Frontal cortex (tissue), 4 donors: Measurements from ENCODE around the gene MARCHF5. TPM values are rescaled to one million over a fixed set of nuclear protein-coding genes. Genes with fewer than 3 reads are reported as not detected.
"Not testable (repeated sequence)": the region's sequence is repeated elsewhere in the genome, so short reads cannot be mapped to it uniquely, and the experiment has no call there.

Source experiments
- DNase-seq, 2 donors: peaks; one replicate each; pipeline ENCODE4 v3.0.0; 2012; ENCODE audit warnings: low spot score in 2 of 2
- FAIRE-seq: peaks from 2 replicates; lab custom pipeline; 2012; peaks lifted over from hg19 to GRCh38; lab: Jason Lieb, UNC
- total RNA-seq: library from RNA; depleted of rRNA; stranded (reverse); fragments of >200 nt; gene quantifications from one replicate; pipeline ENCODE4 v1.2.3, GENCODE V29; 2014
- donor health status: control.
- donor health status: control.
- donor health status: control.

The MARCHF5 gene
- total RNA-seq, 1 donor from 2014 or later: 20.4 TPM

DNA sequence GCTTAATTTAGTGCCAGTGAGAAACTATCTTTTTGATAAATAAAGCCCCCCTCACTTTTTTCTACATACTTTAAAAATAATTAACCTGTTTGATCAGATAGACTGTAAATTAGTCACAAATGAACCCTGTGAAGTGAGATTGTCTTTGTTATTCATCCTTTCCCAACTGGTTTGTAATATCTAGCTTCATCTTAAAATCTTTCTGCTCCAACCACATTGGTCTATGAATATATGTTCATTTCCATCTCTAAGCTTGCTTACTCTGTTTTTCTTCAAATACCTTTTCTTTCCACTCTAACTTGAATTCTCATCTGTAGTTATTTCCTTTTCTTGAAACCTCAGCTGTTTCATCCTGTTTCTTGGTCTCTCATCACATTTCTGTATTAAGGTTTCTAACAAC is 12.1 kb downstream of the MARCHF5 start:
- DNase-seq (no peak), FAIRE-seq (no peak)

DNA sequence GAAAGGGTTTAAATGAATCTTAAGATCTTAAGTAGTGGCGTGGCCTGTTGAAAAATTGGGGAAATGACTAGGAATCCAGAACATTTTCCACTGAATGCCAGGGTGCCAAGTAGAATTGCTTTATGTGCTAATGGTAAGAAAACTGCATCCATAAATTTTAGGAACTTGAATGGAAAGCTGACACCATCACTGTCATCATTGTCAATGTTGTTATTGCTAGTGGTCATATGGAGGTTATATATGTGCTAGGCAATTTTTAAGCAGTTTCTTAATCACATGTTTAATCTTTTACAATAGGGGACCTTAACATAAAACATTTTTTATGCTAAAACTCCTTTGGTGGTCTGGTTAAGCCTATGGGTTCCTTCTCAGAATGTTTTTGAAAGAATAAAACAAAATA is 13.1 kb downstream of the MARCHF5 start:
- DNase-seq: no peak
- FAIRE-seq: no peak

DNA sequence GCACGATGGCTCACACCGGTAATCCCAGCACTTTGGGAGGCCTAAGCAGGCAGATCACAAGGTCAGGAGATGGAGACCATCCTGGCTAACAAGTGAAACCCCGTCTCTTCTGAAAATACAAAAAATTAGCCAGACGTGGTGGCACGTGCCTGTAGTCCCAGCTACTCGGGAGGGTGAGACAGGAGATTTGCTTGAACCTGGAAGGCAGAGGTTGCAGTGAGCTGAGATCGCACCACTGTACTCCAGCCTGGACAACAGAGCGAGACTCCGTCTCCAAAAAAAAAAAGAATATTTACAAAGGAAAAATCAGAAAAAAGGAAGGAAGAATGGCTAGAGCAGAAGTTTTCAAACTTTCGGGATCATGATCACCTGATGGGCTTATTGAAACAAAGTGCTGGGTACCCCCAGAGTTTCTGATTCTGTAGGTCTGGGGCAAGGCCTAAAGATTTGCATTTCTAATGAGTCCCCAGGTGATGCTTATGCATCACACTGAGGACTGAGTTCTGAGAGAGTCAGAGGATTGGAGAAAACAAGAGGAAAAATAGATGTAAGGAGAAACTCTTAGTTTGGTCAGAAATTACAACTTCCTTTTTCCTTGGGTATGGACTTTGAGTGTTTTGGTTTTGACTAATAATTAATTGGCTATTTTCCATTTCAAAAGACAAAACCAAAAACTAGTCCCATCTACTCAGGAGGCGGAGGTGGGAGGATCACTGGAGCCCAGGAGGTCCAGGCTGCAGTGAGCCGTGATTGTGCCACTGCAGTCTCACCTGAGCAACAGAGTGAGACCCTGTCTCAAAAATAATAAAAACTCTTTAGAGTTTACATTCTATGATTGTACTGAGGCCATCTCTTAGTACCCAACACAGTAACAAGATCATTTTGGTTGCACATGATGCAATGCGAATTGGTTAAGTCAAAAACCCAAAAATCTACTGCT is 14.4 kb downstream of the MARCHF5 start:
- DNase-seq (no peak), FAIRE-seq (no peak)

DNA sequence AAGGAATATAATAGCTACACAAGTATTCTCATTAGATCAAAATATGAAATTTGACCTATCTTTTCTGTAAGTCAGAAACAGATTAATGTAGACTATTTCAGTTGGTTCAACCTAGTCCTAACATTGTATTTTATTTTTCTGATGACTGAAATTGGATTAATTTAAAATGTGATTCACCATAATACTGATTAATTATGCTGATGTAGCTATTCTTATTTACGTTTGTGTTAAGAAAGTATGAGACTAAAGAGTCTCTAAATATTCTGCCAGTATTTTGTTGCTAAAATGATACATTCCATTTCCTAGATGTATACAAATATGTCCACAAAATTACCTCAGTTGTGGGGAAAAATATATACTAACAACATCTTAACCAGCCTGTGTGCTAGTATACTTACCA is 18.3 kb downstream of the MARCHF5 start:
- DNase-seq: no peak
- FAIRE-seq: no peak

DNA sequence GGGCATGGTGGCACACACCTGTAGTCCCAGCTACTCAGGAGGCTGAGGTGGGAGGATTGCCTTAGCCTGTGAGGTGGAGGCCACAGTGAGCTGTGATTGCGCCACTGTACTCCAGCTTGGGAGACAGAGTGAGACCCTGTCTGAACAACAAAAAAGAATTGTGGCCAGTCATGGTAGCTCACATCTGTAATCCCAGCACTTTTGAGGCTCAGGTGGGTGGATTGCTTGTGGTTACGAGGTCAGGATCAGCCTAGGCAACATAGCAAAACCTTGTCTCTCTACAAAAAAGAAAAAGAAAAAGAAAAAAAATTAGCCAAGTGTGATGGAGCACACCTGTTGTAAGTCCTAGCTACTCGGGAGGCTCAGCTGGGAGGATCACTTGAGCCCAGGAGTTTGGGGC is 22.8 kb downstream of the MARCHF5 start:
- FAIRE-seq (no peak), DNase-seq (no peak)

DNA sequence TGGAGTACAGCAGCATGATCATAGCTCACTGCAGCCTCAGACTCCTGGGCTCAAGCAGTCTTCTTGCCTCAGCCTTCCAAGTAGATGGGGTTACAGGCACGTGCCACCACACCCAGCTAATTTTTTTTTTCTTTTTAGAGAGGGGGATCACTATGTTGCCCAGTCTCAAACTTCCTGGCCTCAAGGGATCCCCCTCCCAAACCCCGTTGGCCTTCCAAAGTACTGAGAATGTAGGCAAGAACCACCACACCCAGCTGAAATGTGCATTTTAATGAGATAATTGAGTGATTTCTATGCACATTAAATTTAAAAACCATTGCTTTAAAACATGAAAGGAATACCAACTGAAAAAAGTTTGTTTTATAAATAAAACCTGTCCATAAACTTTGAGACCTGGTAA is 25.6 kb downstream of the MARCHF5 start:
- FAIRE-seq (no peak), DNase-seq (no peak)

DNA sequence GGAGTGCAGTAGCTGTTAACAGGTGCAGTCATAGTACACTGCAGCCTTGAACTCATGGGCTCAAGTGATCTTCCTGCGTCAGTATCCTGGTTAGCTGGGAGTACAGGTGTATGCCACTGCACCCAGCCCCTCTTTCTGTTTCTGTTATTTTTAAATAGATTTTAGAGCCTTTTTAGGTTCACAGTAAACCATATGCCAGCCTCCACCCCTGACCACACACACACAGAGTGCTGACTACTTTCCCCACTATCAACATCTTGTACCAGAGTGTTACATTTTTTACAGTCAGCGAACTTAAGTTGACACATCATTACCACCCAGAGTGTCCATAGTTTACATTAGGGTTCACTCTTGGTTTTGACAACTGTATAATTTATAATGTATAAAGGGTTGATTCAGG is 32.1 kb downstream of the MARCHF5 start:
- FAIRE-seq (no peak), DNase-seq (no peak)

DNA sequence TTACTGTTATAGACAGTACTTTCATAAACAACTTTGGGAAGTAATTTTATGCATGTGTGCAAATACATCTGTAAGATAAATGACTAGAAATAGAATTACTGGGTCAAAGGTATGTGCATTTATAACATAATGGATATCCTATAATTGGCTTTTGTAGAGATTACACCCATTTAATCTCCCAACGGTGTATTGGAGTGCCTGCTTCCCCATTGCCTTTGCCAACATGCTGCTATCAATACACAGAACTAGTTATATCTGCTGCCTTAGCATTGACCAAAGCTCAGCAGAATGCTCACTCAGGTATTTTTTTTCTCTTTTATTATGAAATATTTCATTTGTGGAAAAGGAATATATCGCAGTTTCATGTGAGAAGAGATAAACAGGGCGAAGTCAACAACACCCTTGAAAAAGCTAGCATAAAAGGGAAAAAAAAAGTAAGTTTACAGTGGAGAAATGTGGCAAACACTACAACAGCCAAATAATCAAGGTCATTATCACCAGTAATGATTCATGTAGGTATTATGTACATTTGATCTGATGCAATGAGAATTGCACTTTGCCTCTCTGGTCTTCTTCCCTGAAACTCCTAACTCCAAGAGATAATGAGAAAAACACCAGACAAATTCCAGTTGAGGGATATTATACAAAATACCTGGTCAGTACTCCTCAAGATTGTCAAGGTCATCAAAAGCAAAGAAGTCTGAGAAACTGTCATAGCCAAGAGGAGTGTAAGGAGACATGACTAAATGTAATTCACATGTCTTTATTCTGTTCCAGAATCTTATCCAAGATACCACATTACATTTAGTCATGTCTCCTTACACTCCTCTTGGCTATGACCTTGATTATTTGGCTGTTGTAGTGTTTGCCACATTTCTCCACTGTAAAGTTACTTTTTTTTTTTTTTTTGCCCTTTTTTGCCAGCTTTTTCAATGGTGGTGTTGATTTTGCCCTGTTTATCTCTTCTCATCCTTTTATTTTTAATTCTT is 36.8 kb downstream of the MARCHF5 start:
- no peak for FAIRE-seq
- no peak for DNase-seq

DNA sequence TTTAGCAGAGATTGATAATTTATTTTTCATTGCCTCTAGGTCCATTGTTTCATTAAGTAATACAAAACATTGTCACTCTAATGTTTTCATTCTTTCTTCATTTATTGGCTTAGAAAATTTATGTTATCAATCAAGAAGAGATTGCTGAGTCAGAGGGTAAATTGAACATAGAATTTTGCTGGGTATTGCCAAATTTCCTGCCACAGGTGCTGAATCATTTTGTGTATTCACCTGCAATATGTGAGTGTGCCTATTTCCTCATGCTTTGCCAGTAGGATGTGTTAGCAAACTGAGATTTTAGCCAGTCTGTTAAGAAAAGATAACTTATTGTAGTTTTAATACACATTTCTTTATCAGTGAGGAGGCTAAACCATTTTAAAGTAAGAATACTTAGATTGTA is 38.0 kb downstream of the MARCHF5 start:
- no peak for FAIRE-seq
- DNase-seq: no peak

DNA sequence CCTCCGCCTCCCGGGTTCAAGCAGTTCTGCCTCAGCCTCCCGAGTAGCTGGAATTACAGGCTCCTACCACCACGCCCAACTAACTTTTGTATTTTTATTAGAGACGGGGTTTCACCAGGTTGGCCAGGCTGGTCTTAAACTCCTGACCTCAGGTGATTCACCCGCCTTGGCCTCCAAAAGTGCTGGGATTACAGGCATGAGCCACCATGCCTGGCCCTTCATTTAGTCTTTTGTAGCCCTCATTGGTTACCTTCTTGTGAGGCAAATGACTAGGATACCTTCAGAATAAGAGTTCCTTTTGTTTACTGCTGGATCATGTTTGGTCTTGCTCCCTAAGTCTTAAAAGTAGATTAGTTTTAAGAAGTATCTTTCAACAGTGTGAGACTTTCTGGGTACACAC is 39.0 kb downstream of the MARCHF5 start:
- FAIRE-seq, DNase-seq: not testable (repeated sequence)

DNA sequence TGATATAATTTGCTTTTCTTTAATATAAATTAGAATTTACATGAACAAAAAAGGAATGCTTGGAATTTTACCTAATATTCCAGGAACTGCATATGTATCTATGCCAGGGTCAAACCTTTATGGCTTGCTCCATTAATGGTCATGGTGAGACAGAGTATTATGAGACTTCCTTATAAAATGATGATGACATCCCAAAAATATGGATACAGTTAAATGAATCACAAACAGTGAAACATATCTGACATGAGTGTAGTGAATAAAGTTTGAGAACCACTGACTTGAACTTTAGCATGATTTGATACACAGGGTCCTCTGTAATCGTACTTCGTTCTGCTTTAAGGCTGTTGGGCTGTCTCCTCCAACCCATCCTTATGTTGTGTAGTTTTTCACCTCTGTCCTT is 51.8 kb downstream of the MARCHF5 start:
- DNase-seq (no peak), FAIRE-seq (no peak)

DNA sequence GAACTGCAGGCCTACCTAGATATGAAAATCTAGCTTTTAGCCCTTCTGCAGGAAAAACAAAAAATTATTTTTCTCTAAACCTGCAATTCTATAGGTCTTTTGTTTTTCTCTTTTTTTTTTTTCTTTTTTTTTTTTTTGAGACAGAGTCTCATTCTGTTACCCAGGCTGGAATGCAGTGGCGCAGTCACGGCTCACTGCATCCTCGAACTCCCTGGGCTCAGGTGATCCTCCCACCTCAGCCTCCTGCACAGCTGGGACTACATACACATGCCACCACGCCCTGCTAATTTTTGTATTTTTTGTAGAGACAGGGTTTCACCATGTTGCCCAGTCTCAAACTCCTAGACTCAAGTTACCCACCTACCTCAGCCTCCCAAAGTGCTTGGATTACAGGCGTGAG is 54.6 kb downstream of the MARCHF5 start:
- FAIRE-seq, DNase-seq: not testable (repeated sequence)

DNA sequence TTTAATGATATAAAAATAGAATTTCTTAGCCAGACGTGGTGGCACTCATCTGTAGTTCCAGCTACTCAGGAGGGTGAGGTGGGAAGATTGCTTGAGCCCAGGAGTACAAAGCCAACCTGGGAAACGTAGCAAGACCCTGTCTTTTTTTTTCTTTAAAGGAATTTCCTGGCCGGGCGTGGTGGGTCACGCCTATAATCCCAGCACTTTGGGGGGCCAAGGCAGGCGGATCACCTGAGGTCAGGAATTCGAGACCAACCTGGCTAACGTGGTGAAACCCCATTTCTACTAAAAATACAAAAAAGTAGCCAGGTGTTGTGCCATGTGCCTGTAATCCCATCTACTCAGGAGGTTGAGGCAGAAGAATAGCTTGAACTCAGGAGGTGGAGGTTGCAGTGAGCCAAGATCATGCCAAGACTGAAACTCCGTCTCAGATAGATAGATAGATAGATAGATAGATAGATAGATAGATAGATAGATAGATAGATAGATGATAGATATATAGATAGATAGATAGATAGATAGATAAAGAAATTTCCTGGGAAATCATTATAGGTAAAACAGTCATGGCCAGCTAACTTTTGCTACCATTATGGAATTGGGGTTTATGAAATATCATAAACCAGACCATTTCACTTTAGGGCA is 56.2 kb downstream of the MARCHF5 start:
- FAIRE-seq, DNase-seq: not testable (repeated sequence)

DNA sequence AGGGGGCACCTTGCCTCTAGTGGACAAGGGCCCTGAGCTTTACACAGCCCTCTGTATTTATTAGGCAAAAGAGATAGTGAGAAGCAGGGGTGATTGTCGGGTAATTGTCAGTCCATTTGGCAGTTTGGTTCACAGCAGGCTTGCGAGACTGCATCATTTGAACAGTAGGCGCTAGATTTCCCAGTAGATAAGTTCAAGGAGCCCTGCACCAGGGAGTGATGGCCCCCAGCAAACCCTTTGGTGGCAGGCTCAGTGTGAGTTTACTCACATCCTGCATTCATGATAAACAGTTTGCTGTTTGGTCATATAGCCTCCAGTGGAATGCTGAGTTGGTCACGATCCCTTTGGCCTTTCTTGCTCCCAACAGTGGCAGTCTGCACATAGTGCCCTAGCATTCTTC is 59.4 kb downstream of the MARCHF5 start:
- FAIRE-seq (no peak), DNase-seq (no peak)

DNA sequence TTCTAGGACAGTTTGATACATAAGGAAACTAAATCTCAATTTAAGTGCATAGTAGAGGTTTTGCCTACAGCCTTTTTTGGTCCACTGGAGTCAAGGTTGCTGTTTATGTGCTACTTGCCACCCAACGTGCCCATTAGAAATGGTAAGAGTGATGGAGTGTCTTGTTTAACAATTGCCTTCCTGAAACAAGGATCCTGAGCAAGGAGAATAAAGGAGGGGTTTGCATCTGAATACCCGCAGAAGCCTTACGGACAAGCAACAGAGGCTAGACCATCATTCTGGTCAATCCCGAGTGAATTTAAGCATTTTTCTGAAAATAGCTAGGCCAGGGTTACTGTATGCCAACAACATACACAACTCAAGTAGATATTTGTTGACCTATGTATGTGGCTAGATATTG is 63.6 kb downstream of the MARCHF5 start:
- FAIRE-seq (no peak), DNase-seq (no peak)

DNA sequence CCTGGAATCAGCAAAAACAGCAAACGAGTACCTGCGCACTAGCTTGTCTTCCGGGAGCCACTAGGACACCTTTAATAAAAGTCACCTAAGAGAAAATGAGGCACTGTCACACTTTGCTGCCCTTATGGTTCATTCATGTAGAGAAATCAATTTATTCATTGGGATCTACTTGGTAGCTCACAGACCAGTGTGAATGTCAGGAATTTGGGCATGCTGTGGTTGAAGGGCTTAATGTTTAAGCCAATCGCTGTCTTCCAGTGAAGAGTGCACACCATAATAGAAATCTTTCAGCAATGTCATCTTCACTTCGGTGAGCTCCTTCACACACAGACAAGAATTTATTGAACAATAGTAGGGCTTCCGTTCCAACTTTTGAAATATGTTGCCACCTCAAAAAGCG is 65.1 kb downstream of the MARCHF5 start:
- no peak for DNase-seq
- no peak for FAIRE-seq

DNA sequence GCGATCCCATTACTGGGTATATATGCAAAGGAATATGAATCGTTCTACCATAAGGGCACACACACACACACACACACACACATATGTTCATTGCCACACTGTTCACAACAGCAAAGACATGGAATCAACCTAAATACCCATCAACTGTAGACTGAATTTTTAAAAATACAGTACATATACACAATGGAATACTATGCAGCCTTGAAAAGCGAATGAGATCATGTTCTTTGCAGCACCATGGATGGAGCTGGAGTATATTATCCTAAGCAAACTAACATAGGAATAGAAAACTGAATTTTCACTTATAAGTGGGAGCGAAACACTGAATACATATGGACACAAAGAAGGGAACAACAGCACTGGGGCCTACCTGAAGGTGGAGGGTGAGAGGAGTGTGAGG is 72.5 kb downstream of the MARCHF5 start:
- DNase-seq (no peak), FAIRE-seq (no peak)

DNA sequence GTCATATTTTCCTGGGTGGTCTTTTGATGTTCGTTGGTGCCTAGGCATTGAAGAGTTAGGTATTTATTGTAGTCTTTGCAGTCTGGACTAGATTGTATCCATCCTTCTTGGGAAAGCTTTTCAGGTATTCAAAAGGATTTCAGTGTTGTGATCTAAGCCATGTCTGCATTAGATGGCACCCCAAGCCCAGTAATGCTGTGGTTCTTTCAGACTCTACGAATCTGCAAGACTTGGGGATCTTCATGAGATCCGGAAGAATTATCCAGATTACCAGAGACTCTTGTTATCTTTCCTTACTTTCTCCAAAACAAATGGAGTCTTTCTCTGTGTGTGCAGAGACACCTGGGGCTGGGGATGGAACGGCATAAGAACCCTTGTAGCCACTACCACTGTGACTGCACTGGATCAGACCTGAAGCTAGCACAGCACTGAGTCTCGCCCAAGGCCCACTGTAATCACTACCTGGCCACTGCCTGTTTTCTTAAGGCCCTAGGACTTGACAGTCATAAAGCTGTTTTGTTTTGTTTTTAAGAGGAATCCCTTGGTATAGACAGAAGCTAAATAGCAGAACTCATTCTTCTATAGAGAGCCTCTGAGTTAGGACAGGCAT is 75.5 kb downstream of the MARCHF5 start:
- FAIRE-seq: no peak
- DNase-seq: no peak

DNA sequence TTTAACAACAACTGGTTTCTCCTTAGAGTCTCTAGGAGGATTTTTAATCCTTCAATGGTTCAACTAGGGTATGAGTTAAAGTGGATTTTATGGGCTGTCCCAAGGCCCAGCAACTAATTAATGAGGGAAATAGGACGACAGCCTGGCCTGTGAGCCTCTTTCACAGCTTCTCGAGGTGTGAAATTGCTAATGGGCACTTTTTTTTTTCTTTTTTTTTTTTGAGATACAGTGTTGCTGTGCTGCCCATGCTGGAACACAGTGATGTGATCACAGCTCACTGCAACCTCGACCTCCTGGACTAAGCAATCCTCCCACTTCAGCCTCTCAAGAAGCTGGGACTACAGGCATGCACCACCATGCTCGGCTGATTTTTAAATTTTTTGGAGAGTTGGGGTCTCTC is 87.0 kb downstream of the MARCHF5 start:
- FAIRE-seq (no peak), DNase-seq (no peak)

DNA sequence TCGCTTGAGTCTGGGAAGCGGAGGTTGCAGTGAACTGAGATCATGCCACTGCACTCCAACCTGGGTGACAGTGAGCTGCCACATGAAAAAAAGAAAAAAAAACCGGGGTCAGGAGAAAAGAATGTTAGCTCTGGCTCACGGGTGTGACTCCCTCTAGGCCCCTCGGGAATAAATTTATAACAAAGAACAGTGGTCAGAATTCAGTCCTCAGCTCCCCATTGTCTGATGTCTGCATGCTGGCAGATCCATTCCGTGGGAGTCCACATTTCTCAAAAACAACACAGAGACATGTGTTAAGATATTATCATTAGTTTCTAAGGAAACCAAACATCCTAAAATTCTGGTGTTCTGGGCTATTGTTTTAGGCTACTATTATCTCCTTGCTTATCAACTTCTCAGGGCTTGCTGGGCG is 90.6 kb downstream of the MARCHF5 start:
- DNase-seq (no peak), FAIRE-seq (no peak)
